Measurements from ENCODE around the gene PRKCZ. TPM values are rescaled to one million over a fixed set of nuclear protein-coding genes. Genes with fewer than 3 reads are reported as not detected.

Gene PRKCZ
- total RNA-seq, 4 donors from 2014 or later = 0.29 to 8.8 (median 3.9) TPM

DNA sequence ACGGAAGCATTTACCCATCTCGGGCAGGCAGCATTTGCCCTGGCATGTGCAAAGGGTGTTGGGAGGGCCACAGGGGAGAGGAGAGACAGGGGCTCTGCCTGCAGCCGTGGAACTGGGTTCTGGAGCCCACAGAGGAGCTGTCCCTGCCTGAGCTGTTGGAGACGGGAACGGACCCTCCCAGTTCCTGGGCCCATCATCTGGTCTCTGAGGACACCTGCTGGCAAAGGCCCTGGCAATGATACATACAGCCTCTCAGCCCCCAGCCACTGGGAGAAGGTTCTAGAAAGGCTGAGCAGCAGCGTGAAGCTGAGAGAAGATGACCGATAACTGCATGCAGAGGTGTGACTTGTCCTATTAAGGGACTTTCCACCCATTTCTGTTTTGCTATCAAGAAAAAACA, 113.0 kb downstream of the PRKCZ start:
- Histone ChIP-seq H3K27ac (no peak overlapping the region), H3K36me3 (no peaks in the 10 kb centered on the region), H3K4me3 (no peak overlapping the region), H3K27me3 (no peaks in the 10 kb centered on the region), H3K9me3 (no peaks in the 10 kb centered on the region), H3K4me1 (no peaks in the 10 kb centered on the region)
- TF ChIP-seq POLR2A (IDR thresholded peaks at IDR 0.05) = no peak
- TF ChIP-seq, protein P1, sequence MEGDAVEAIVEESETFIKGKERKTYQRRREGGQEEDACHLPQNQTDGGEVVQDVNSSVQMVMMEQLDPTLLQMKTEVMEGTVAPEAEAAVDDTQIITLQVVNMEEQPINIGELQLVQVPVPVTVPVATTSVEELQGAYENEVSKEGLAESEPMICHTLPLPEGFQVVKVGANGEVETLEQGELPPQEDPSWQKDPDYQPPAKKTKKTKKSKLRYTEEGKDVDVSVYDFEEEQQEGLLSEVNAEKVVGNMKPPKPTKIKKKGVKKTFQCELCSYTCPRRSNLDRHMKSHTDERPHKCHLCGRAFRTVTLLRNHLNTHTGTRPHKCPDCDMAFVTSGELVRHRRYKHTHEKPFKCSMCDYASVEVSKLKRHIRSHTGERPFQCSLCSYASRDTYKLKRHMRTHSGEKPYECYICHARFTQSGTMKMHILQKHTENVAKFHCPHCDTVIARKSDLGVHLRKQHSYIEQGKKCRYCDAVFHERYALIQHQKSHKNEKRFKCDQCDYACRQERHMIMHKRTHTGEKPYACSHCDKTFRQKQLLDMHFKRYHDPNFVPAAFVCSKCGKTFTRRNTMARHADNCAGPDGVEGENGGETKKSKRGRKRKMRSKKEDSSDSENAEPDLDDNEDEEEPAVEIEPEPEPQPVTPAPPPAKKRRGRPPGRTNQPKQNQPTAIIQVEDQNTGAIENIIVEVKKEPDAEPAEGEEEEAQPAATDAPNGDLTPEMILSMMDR (IDR thresholded peaks at IDR 0.05) = no peak
- intact Hi-C loops (cut with DNase I; ENCODE audit: low total_unique reads) = no loop called here
- no peak for DNase-seq

DNA sequence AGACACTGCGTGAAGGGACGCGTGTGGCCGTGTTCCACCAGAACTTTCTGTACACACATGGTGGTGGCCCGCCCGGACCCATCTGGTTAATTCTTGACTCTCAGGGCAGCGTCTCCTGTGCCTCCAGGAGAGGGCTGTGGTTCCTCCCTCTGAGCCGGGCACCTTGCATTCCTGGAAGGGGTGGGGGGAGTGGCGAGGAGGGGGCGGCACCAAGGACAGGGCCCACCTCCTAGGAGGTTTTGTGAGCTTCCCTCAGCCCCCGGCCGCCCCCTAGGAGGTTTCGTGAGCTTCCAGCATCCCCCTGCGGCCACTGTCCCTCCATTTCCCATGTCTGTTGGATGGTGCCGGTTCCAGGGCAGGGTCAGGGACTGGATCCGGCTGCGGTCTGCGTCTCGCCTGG, 115.4 kb downstream of the PRKCZ start:
- Histone ChIP-seq H3K4me3 (no peak overlapping the region), H3K9me3 (no peaks in the 10 kb centered on the region), H3K27me3 (no peaks in the 10 kb centered on the region), H3K36me3 (no peaks in the 10 kb centered on the region), H3K27ac (no peak overlapping the region), H3K4me1 (no peaks in the 10 kb centered on the region)
- no peak for DNase-seq
- intact Hi-C loops (cut with DNase I; ENCODE audit: low total_unique reads) = no loop called here
- no peak for TF ChIP-seq POLR2A (IDR thresholded peaks at IDR 0.05)
- TF ChIP-seq, protein P1 (IDR thresholded peaks at IDR 0.05) = no peak

DNA sequence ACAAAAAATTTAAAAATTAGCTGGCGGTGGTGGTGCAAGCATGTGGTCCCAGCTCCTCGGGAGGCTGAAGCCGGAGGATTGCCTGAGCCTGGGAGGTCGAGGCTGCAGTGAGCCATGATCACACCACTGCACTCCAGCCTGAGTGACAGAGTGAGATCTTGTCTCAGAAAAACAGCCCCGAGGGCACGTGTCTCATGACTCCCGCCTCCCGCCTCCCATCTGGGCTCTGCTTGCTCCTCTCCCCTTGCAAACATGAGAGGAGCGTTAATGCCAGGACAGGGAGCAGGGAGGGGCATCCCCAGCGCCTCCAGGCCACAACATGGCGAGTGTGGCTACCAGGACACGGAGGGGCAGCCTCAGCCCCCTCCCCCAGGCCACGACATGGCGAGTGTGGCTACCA, 116.0 kb downstream of the PRKCZ start:
- DNase-seq = no peak
- no peak overlapping the region for H3K4me3 ChIP-seq
- no peaks in the 10 kb centered on the region for H3K27me3 ChIP-seq
- TF ChIP-seq, protein P1 (IDR thresholded peaks at IDR 0.05) = no peak
- no peak for TF ChIP-seq POLR2A (IDR thresholded peaks at IDR 0.05)
- no peaks in the 10 kb centered on the region for H3K36me3 ChIP-seq
- H3K4me1 ChIP-seq = no peaks in the 10 kb centered on the region
- H3K27ac ChIP-seq = no peak overlapping the region
- no peaks in the 10 kb centered on the region for H3K9me3 ChIP-seq
- intact Hi-C loops (cut with DNase I; ENCODE audit: low total_unique reads) = no loop called here

DNA sequence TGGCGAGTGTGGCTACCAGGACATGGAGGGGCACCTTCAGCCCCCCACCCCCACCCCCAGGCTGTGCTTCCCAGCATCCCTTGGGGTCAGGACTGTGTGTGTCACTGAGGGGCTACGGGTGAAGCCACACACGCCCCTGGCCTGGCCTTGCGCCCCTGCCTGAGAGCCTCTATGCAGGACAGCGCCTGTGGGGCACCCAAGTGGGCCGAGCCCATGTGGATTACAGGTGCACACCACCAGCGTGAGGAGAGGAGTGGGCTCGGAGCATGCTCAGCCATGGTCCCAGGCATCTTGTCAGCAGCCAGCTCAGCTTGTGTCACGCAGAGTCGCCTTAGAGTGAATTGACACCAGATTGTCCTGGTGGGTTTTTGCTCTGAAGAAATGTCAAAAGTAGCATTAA, 116.5 kb downstream of the PRKCZ start:
- intact Hi-C loops (cut with DNase I; ENCODE audit: low total_unique reads) = no loop called here
- TF ChIP-seq, protein P1 (IDR thresholded peaks at IDR 0.05) = no peak
- TF ChIP-seq POLR2A (IDR thresholded peaks at IDR 0.05) = no peak
- DNase-seq = no peak
- no peaks in the 10 kb centered on the region for H3K36me3 ChIP-seq
- no peak overlapping the region for H3K4me3 ChIP-seq
- H3K27me3 ChIP-seq = no peaks in the 10 kb centered on the region
- H3K27ac ChIP-seq = no peak overlapping the region
- H3K4me1 ChIP-seq = no peaks in the 10 kb centered on the region
- no peaks in the 10 kb centered on the region for H3K9me3 ChIP-seq

DNA sequence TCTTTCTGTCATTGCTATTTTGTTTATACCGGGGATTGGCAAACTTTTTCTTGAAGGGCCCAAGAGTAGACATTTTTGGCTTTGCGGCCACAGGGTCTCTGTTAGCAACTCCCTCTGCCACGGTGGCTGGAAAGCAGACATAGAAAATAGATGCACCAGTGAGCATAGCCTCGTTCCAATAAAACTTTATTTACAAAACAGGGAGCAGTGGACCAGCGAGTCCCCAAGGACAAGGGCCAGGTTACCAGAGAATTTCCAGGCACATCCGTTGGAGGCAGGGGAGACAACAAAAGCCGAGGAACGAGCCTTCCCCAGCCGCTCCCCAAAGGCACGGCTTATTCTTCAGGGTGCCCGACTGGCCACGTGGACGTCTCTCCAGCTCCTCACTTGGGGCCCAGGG, 117.9 kb downstream of the PRKCZ start:
- TF ChIP-seq, protein P1 (IDR thresholded peaks at IDR 0.05) = no peak
- no peak for TF ChIP-seq POLR2A (IDR thresholded peaks at IDR 0.05)
- Histone ChIP-seq H3K4me3 (no peak overlapping the region), H3K27ac (no peak overlapping the region), H3K9me3 (no peaks in the 10 kb centered on the region), H3K4me1 (no peaks in the 10 kb centered on the region), H3K27me3 (no peaks in the 10 kb centered on the region), H3K36me3 (no peaks in the 10 kb centered on the region)
- no peak for DNase-seq
- intact Hi-C loops (cut with DNase I; ENCODE audit: low total_unique reads) = no loop called here

Data from uterus (tissue), 4 donors.